MCF 10A (cell line): Measurements from ENCODE around the gene USF3. TPM values are rescaled to one million over a fixed set of nuclear protein-coding genes. Genes with fewer than 3 reads are reported as not detected.

Source experiments
- BruUV-seq: library from RNA; stranded (reverse); fragments of 400-500 nt; replicated peaks from 2 replicates; lab custom pipeline; 2021; lab: Mats Ljungman, UMichigan
- CTCF ChIA-PET: fragments of 300-600 bp; sonication (Branson Sonifier 250); formaldehyde crosslinking; extraction: SDS; loops from one replicate; lab custom pipeline; 2021; ENCODE audit warnings: antibody characterized with exemption, inconsistent platforms; lab: Yijun Ruan, JAX
- POLR2A ChIA-PET: fragments of 300-600, 350-650 bp; sonication (Branson Sonifier 250); formaldehyde crosslinking; extraction: SDS; loops from one replicate; lab custom pipeline; 2020; ENCODE audit warnings: antibody characterized with exemption, inconsistent platforms; lab: Yijun Ruan, JAX
- DNase-seq: peaks from one replicate; pipeline ENCODE4 v3.0.0-alpha.2; 2018; ENCODE audit not compliant: unreplicated experiment
- H3K27ac Mint-ChIP-seq: one replicate; pipeline ENCODE4 v1.8.0; 2022; ENCODE audit warnings: mild to moderate bottlenecking, low read depth, mixed read lengths; ENCODE audit not compliant: unreplicated experiment
- H3K27me3 Mint-ChIP-seq: one replicate; pipeline ENCODE4 v1.8.0; 2022; ENCODE audit warnings: mixed read lengths; ENCODE audit not compliant: insufficient read depth, unreplicated experiment
- H3K36me3 Mint-ChIP-seq: one replicate; pipeline ENCODE4 v1.8.0; 2022; ENCODE audit warnings: mild to moderate bottlenecking, moderate library complexity, mixed read lengths; ENCODE audit not compliant: insufficient read depth, unreplicated experiment
- H3K4me1 Mint-ChIP-seq: one replicate; pipeline ENCODE4 v1.8.0; 2022; ENCODE audit warnings: mixed read lengths; ENCODE audit not compliant: insufficient read depth, unreplicated experiment
- H3K4me3 Mint-ChIP-seq: one replicate; pipeline ENCODE4 v1.8.0; 2022; ENCODE audit warnings: mild to moderate bottlenecking, moderate library complexity, mixed read lengths; ENCODE audit not compliant: unreplicated experiment
- H3K9me3 Mint-ChIP-seq: one replicate; pipeline ENCODE4 v1.8.0; 2022; ENCODE audit warnings: mixed read lengths; ENCODE audit not compliant: unreplicated experiment
- intact Hi-C: fragments of 100-400 bp; cut with micrococcal nuclease; formaldehyde crosslinking; loops from 2 replicates; pipeline ENCODE4 v1.14.1; 2022
- total RNA-seq: library from RNA; stranded (reverse); gene quantifications from 2 replicates; pipeline ENCODE4 v1.2.3, GENCODE V29; 2022
- TF ChIP-seq, protein P1 (sequence below): fragments of 200-600 bp; IDR thresholded peaks from one replicate; pipeline ENCODE4 v1.8.0; 2022; ENCODE audit warnings: antibody characterized with exemption, mild to moderate bottlenecking; ENCODE audit not compliant: unreplicated experiment

The USF3 gene
- total RNA-seq, 1 experiment from 2014 or later: 11.9 TPM

- TF ChIP-seq, protein P1, sequence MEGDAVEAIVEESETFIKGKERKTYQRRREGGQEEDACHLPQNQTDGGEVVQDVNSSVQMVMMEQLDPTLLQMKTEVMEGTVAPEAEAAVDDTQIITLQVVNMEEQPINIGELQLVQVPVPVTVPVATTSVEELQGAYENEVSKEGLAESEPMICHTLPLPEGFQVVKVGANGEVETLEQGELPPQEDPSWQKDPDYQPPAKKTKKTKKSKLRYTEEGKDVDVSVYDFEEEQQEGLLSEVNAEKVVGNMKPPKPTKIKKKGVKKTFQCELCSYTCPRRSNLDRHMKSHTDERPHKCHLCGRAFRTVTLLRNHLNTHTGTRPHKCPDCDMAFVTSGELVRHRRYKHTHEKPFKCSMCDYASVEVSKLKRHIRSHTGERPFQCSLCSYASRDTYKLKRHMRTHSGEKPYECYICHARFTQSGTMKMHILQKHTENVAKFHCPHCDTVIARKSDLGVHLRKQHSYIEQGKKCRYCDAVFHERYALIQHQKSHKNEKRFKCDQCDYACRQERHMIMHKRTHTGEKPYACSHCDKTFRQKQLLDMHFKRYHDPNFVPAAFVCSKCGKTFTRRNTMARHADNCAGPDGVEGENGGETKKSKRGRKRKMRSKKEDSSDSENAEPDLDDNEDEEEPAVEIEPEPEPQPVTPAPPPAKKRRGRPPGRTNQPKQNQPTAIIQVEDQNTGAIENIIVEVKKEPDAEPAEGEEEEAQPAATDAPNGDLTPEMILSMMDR: no peak
- H3K36me3 Mint-ChIP-seq: no peaks in the 10 kb centered on the region
- H3K27me3 Mint-ChIP-seq: no peaks in the 10 kb centered on the region
- no peaks in the 10 kb centered on the region for H3K9me3 Mint-ChIP-seq
- DNase-seq: no peak
- ChIA-PET CTCF (interaction anchor here (1.0 to 7.4 kb wide), 6 partner anchors 52 to 342 kb away, joined by 4 to 83 read pairs (median 6); no protein-coding TSS in a partner anchor), POLR2A (interaction anchor here (0.7 to 0.9 kb wide), 3 partner anchors 10 to 115 kb away, joined by 3 read pairs; no protein-coding TSS in a partner anchor)
- peaks cover 13% of the 10 kb centered on the region for H3K4me1 Mint-ChIP-seq
- no peak overlapping the region for H3K4me3 Mint-ChIP-seq
- no TSS peak for BruUV-seq
- intact Hi-C loops: loop anchor here (5.0 to 10.0 kb wide), 3 partner anchors 53 to 343 kb away; no protein-coding TSS in a partner anchor
- no peak overlapping the region for H3K27ac Mint-ChIP-seq
Measured at GRCh38 chr3:113629584-113630421, 66.6 kb downstream of the USF3 start.

GRCh38 chr3:113628788-113629187 lies 67.7 kb downstream of the USF3 start:
- Mint-ChIP-seq H3K4me3 (no peak overlapping the region), H3K27ac (no peak overlapping the region), H3K4me1 (peaks cover 13% of the 10 kb centered on the region), H3K9me3 (no peaks in the 10 kb centered on the region), H3K36me3 (no peaks in the 10 kb centered on the region), H3K27me3 (no peaks in the 10 kb centered on the region)
- no TSS peak for BruUV-seq
- POLR2A ChIA-PET: interaction anchor here (0.9 kb wide), 1 partner anchor 11 kb away, joined by 3 read pairs; no protein-coding TSS in a partner anchor
- CTCF ChIA-PET: interaction anchor here (0.6 to 7.4 kb wide), 13 partner anchors 9 to 1378 kb away, joined by 3 to 83 read pairs (median 4); no protein-coding TSS in a partner anchor
- TF ChIP-seq, protein P1: no peak
- intact Hi-C loops: loop anchor here (5.0 to 10.0 kb wide), 3 partner anchors 51 to 341 kb away; no protein-coding TSS in a partner anchor
- DNase-seq: no peak

DNA sequence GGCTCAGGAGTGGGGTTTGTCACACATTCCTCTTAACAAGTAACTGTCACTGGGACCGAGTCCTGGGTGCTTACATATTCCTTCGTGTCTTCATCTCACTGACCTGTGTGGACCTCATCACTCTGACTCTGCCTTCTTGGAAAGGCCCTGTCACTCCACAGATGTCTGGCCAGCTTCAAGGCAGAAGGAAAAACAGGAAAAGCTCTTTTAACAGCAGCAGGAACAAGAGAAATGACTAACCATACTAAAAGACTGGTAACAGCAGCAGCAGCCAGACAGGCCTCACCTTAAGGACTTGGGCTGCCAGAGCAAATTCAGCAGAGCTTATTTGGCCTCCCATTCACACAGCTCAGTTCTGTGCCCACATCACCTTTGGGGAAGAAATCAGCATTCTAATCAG lies 68.1 kb downstream of the USF3 start:
- peaks cover 13% of the 10 kb centered on the region for H3K4me1 Mint-ChIP-seq
- H3K36me3 Mint-ChIP-seq: no peaks in the 10 kb centered on the region
- no peak overlapping the region for H3K4me3 Mint-ChIP-seq
- H3K27me3 Mint-ChIP-seq: no peaks in the 10 kb centered on the region
- ChIA-PET CTCF (interaction anchor here (0.6 to 7.4 kb wide), 18 partner anchors 8 to 1378 kb away, joined by 3 to 83 read pairs (median 4); no protein-coding TSS in a partner anchor), POLR2A (no interaction called here)
- no TSS peak for BruUV-seq
- H3K9me3 Mint-ChIP-seq: no peaks in the 10 kb centered on the region
- DNase-seq: no peak
- no peak overlapping the region for H3K27ac Mint-ChIP-seq
- TF ChIP-seq, protein P1: no peak
- intact Hi-C loops: loop anchor here (5.0 to 10.0 kb wide), 3 partner anchors 51 to 341 kb away; no protein-coding TSS in a partner anchor
